Esophagus muscularis mucosa (tissue), 4 donors: ENCODE results near the gene C5orf58. TPM values are rescaled to one million over a fixed set of nuclear protein-coding genes. Genes with fewer than 3 reads are reported as not detected.

ENCODE experiments used
- DNase-seq: peaks from one replicate; pipeline ENCODE4 v3.0.0-alpha.2; 2017; ENCODE audit errors: extremely low spot score
- H3K27ac ChIP-seq, 4 donors: fragments of 200-600 bp; sonication (generic); replicated peaks in 1 of 4; 1 replicate in 3 of 4; 2 replicates in 1 of 4; pipeline ENCODE4 v1.5.1; 2016 to 2019; ENCODE audit warnings: mild to moderate bottlenecking in 1 of 4
- H3K27me3 ChIP-seq, 4 donors: fragments of 200-600 bp; sonication (generic); one replicate each; pipeline versions ENCODE4 v1.5.1 to v1.6.0; 2016 to 2019
- H3K36me3 ChIP-seq, 4 donors: fragments of 200-600 bp; sonication (generic); one replicate each; pipeline ENCODE4 v1.5.1; 2016 to 2019
- H3K4me1 ChIP-seq, 4 donors: fragments of 200-600 bp; sonication (generic); one replicate each; pipeline ENCODE4 v1.5.1; 2016 to 2019
- H3K4me3 ChIP-seq, 4 donors: fragments of 200-600 bp; sonication (generic); 1 replicate in 2 of 4; 2 replicates in 2 of 4; pipeline ENCODE4 v1.5.1; 2016 to 2019; ENCODE audit warnings: mild to moderate bottlenecking in 4 of 4, moderate library complexity in 1 of 4
- H3K9me3 ChIP-seq, 4 donors: fragments of 200-600 bp; sonication (generic); 1 replicate in 3 of 4; 2 replicates in 1 of 4; pipeline ENCODE4 v1.5.1; 2016 to 2019
- EP300 ChIP-seq: sonication (generic); formaldehyde crosslinking; IDR thresholded peaks from one replicate; pipeline ENCODE4 v1.6.1; 2017; ENCODE audit warnings: antibody characterized with exemption
- POLR2A ChIP-seq: fragments of 450-650 bp; IDR thresholded peaks from one replicate; pipeline ENCODE4 v1.6.1; 2017; ENCODE audit warnings: antibody characterized with exemption, moderate library complexity, mild to moderate bottlenecking, low read depth
- POLR2AphosphoS5 ChIP-seq, 2 donors: sonication (generic); formaldehyde crosslinking; IDR thresholded peaks; one replicate each; pipeline ENCODE4 v1.6.1; 2017; ENCODE audit warnings: antibody characterized with exemption in 2 of 2
- WGBS: methylation state at CpG from one replicate; pipeline ENCODE4 v1.1.5; 2018; 5-methylcytosine and 5-hydroxymethylcytosine counted together
- intact Hi-C: fragments of 100-400 bp; cut with DNase I; formaldehyde crosslinking; loops from one replicate; pipeline ENCODE4 v1.15.1; 2023
- total RNA-seq, 4 donors: library from RNA; depleted of rRNA; stranded (reverse); fragments of >200 nt; gene quantifications; one replicate each; pipeline versions ENCODE4 v1.1.0 to v1.2.1, GENCODE V29; 2016
- TF ChIP-seq, protein P1 (sequence below), 3 experiments: fragments of 200-600 bp in 2 of 3; fragments of 450-650 bp in 1 of 3; sonication (generic) in 2 of 3; IDR thresholded peaks; one replicate each; pipeline ENCODE4 v1.5.1; 2017 to 2019; ENCODE audit warnings: antibody characterized with exemption in 3 of 3, mild to moderate bottlenecking in 2 of 3, moderate library complexity in 1 of 3

Gene C5orf58
- total RNA-seq, 4 donors from 2014 or later = 6.5 TPM; not detected in 3

DNA sequence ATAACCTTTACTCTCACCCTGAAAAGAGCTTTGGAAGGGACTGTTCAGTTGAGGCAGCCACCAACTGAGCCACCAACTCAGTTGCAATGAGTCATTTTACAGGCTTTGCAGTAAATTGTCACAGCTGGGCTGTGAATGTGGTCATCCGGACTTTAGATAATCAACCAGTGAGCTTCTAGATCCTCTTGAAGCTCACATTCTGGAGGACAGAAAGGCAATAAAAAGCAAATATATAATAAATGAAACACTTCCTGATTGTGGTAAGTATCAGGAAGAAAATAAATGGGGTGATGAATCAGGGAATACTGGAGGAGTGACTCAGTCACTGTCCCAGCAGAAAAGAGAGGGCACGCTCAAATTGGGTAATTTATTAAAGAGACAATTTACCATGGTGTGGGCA is 13.2 kb upstream of the C5orf58 start:
- no peak overlapping the region for H3K27ac ChIP-seq
- intact Hi-C loops = no loop called here
- WGBS = 76% methylated on average over 2 of the region's 2 CpGs

DNA sequence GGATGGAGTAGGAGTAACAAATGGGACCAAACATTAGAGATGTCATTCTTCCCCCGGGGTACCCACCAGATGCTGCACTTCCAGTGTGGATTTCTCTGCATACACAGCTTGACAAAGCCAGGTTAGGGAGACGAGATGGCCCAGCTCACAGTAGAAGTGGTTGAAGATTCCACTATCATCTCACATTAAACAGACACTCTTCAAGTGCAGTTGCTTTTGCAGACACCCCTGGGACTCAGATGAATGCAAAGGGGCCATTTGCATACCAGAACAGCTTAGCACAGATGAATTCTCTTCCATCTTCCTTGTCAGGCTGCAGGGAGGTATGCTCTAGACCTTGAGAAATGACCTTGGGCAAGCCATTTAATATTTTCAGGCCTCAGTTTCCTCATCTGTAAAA is 12.6 kb upstream of the C5orf58 start:
- 88% methylated on average over 1 of the region's 2 CpGs for WGBS

More for the DNA sequence above, 13.2 kb upstream of the C5orf58 start:
- Histone ChIP-seq H3K36me3 (no peaks in the 10 kb centered on the region), H3K27me3 (no peaks in the 10 kb centered on the region), H3K4me3 (no peak overlapping the region), H3K4me1 (peaks cover 0 to 51% (median 36%) of the 10 kb centered on the region in 4 donors), H3K9me3 (no peaks in the 10 kb centered on the region)
- DNase-seq = no peak
- TF ChIP-seq, protein P1, sequence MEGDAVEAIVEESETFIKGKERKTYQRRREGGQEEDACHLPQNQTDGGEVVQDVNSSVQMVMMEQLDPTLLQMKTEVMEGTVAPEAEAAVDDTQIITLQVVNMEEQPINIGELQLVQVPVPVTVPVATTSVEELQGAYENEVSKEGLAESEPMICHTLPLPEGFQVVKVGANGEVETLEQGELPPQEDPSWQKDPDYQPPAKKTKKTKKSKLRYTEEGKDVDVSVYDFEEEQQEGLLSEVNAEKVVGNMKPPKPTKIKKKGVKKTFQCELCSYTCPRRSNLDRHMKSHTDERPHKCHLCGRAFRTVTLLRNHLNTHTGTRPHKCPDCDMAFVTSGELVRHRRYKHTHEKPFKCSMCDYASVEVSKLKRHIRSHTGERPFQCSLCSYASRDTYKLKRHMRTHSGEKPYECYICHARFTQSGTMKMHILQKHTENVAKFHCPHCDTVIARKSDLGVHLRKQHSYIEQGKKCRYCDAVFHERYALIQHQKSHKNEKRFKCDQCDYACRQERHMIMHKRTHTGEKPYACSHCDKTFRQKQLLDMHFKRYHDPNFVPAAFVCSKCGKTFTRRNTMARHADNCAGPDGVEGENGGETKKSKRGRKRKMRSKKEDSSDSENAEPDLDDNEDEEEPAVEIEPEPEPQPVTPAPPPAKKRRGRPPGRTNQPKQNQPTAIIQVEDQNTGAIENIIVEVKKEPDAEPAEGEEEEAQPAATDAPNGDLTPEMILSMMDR (IDR thresholded peaks at IDR 0.05) = no peak
- TF ChIP-seq EP300 = no peak
- no peak for TF ChIP-seq POLR2A
- no peak for TF ChIP-seq POLR2AphosphoS5 (IDR thresholded peaks at IDR 0.05)

DNA sequence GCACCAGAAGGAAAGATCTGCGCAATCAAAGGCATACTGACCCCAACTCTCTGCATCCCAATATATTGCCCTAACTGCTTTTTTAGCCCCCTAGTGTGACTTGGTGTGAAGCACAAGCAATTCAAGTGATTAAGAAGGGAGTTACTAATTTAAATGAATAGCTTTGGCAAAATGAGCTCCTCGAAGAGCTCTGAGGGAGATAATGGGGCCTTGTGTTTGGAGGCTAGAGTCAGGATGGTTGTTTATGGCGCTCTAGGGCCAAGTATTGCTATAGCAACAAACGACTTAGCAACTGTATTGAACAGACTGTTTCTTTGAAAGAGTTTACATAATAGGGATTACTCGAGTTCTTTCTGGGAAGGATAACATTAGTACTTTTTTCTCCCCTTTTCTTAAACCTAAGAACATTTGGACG is 11.5 kb upstream of the C5orf58 start:
- Histone ChIP-seq H3K4me1 (peaks cover 0 to 55% (median 39%) of the 10 kb centered on the region in 4 donors), H3K27me3 (no peaks in the 10 kb centered on the region), H3K4me3 (no peak overlapping the region), H3K36me3 (no peaks in the 10 kb centered on the region), H3K9me3 (no peaks in the 10 kb centered on the region), H3K27ac (peak overlapping the region; percentile 30 to 75 (median 62))
- no peak for TF ChIP-seq POLR2A
- TF ChIP-seq, protein P1 (IDR thresholded peaks at IDR 0.05) = peak in 1 of 3 experiments; percentile 4
- no peak for TF ChIP-seq EP300
- TF ChIP-seq POLR2AphosphoS5 (IDR thresholded peaks at IDR 0.05) = peak in 1 of 2 donors; percentile 35
- 35% methylated on average over 6 of the region's 6 CpGs for WGBS
- intact Hi-C loops = no loop called here
- DNase-seq = no peak

More for the DNA sequence above, 12.6 kb upstream of the C5orf58 start:
- H3K36me3 ChIP-seq = no peaks in the 10 kb centered on the region
- no peaks in the 10 kb centered on the region for H3K9me3 ChIP-seq
- TF ChIP-seq EP300 (no peak), POLR2A (no peak), POLR2AphosphoS5 (IDR thresholded peaks at IDR 0.05) (no peak)
- TF ChIP-seq, protein P1 (IDR thresholded peaks at IDR 0.05) = no peak
- H3K4me1 ChIP-seq = peaks cover 0 to 51% (median 36%) of the 10 kb centered on the region in 4 donors
- no peak overlapping the region for H3K27ac ChIP-seq
- no peak for DNase-seq
- H3K27me3 ChIP-seq = no peaks in the 10 kb centered on the region
- H3K4me3 ChIP-seq = no peak overlapping the region
- intact Hi-C loops = no loop called here

DNA sequence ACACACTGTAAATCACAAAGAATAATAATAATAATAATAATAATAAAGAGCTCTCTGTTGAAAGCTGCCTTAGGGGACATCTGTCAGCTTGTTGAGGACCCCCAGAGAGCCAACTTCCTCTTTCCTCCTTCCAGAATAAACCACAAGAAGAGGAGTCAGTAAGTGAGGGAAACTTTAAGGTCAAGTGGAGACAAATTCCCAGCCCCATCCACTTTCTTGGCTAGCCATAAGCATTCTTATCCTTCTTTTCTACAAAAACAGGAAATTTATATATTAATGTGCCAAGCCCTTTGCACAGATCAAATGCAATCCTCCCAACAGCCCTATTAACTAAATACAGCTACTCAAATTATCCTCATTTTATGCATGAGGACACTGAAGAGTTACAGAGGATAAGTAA is 9.4 kb upstream of the C5orf58 start:
- Histone ChIP-seq H3K27ac (no peak overlapping the region), H3K4me3 (no peak overlapping the region), H3K9me3 (no peaks in the 10 kb centered on the region), H3K36me3 (no peaks in the 10 kb centered on the region), H3K27me3 (no peaks in the 10 kb centered on the region), H3K4me1 (peaks cover 0 to 56% (median 40%) of the 10 kb centered on the region in 4 donors)
- TF ChIP-seq EP300 = no peak
- DNase-seq = no peak
- intact Hi-C loops = no loop called here

DNA sequence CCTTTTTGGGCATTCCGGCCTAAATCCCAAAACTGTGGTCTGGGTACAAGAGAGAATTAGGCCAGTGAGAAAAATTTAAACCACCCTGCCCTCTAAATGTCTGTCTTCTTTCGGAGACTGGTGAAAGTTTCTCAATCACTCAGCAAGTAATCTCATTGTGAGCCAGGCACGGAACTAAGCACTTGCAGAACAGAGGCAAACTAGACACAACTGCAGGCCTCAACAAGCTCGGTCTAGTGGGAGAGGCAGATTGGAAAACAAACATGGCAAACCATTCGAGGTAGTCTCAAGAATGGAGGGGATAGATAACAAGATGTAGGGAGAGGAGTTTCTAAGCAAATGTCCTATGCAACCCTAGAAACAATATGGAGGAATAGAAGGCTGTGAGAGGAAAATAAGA is 8.9 kb upstream of the C5orf58 start:
- TF ChIP-seq, protein P1 (IDR thresholded peaks at IDR 0.05) = no peak
- TF ChIP-seq POLR2A (no peak), EP300 (no peak), POLR2AphosphoS5 (IDR thresholded peaks at IDR 0.05) (no peak)
- Histone ChIP-seq H3K4me3 (no peak overlapping the region), H3K27me3 (no peaks in the 10 kb centered on the region), H3K9me3 (no peaks in the 10 kb centered on the region), H3K4me1 (peaks cover 0 to 57% (median 42%) of the 10 kb centered on the region in 4 donors), H3K27ac (no peak overlapping the region), H3K36me3 (no peaks in the 10 kb centered on the region)
- intact Hi-C loops = loop anchor here (1.0 kb wide), 1 partner anchor 197 kb away; no protein-coding TSS in a partner anchor
- no peak for DNase-seq
- WGBS = 88% methylated on average over 5 of the region's 5 CpGs
